Calu3 (cell line): ENCODE measurements around the gene GAK. TPM values are rescaled to one million over a fixed set of nuclear protein-coding genes. Genes with fewer than 3 reads are reported as not detected.

Experiments used
- BruUV-seq: library from RNA; stranded (reverse); fragments of 400-500 nt; replicated peaks from 2 replicates; lab custom pipeline; 2021; lab: Mats Ljungman, UMichigan
- CTCF ChIA-PET: fragments of 300-600 bp; sonication (Branson Sonifier 250); formaldehyde crosslinking; loops from one replicate; lab custom pipeline; 2022; ENCODE audit warnings: antibody characterized with exemption; lab: Charles Lee
- DNase-seq: peaks from one replicate; pipeline ENCODE4 v3.0.0; 2022
- H3K27ac Mint-ChIP-seq: one replicate; pipeline ENCODE4 v1.8.0; 2022; ENCODE audit warnings: mixed read lengths; ENCODE audit not compliant: unreplicated experiment
- H3K27me3 Mint-ChIP-seq: one replicate; pipeline ENCODE4 v1.8.0; 2022; ENCODE audit warnings: mixed read lengths; ENCODE audit not compliant: unreplicated experiment
- H3K36me3 Mint-ChIP-seq: one replicate; pipeline ENCODE4 v1.8.0; 2022; ENCODE audit warnings: mild to moderate bottlenecking, moderate library complexity, mixed read lengths; ENCODE audit not compliant: insufficient read depth, unreplicated experiment
- H3K4me1 Mint-ChIP-seq: one replicate; pipeline ENCODE4 v1.8.0; 2022; ENCODE audit warnings: mild to moderate bottlenecking, low read depth, mixed read lengths; ENCODE audit not compliant: unreplicated experiment
- H3K4me3 Mint-ChIP-seq: one replicate; pipeline ENCODE4 v1.8.0; 2022; ENCODE audit warnings: mild to moderate bottlenecking, low read depth, moderate library complexity, mixed read lengths; ENCODE audit not compliant: unreplicated experiment
- H3K9me3 Mint-ChIP-seq: one replicate; pipeline ENCODE4 v1.8.0; 2022; ENCODE audit warnings: low read depth, mixed read lengths; ENCODE audit not compliant: unreplicated experiment
- intact Hi-C: fragments of 100-400 bp; cut with micrococcal nuclease; formaldehyde crosslinking; loops from one replicate; pipeline ENCODE4 v1.10.0; 2022; ENCODE audit not compliant: unreplicated experiment
- total RNA-seq: library from RNA; stranded (reverse); gene quantifications from 2 replicates; pipeline ENCODE4 v1.2.3, GENCODE V29; 2022
- TF ChIP-seq, protein P1 (sequence below): fragments of 200-600 bp; IDR thresholded peaks from one replicate; pipeline ENCODE4 v1.8.0; 2022; ENCODE audit warnings: antibody characterized with exemption; ENCODE audit not compliant: unreplicated experiment

GAK gene
- total RNA-seq, 1 experiment from 2014 or later = 94.1 TPM

DNA sequence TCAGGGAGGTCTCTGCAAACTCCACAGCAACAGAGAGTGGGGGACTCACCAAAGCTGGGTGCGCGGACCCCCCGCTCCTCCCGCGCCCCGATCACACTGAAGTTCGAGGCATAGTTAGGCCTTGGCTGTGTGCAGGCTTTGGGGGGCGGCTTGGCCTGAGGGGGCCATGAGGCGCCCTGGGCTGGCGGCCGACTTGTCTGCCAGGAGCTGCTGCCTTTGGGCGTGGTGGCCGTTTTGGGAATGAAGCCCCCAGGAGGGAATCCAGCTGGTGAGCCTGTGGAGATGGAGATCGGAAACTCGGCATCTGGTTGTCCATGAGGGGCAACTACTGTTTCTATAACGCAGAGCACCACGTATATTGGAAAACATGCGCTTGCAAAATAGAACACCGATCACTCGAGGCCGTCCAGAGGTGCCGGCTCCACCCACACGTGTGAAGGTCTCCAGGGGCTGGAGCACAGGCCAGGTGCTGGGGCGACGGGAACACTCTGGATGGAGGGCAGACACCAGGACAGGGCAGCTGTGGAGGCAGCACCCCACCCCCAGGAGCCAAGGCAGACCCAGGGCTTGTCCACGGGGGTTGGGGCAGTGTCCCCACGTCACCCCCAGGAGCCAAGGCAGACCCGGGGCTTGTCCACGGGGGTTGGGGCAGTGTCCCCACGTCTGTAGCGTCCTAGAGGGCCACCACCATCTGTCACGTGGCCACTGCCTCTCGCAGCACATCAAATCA is 80.2 kb downstream of the GAK start:
- no peak overlapping the region for H3K4me3 Mint-ChIP-seq
- H3K27me3 Mint-ChIP-seq = no peaks in the 10 kb centered on the region
- TF ChIP-seq, protein P1, sequence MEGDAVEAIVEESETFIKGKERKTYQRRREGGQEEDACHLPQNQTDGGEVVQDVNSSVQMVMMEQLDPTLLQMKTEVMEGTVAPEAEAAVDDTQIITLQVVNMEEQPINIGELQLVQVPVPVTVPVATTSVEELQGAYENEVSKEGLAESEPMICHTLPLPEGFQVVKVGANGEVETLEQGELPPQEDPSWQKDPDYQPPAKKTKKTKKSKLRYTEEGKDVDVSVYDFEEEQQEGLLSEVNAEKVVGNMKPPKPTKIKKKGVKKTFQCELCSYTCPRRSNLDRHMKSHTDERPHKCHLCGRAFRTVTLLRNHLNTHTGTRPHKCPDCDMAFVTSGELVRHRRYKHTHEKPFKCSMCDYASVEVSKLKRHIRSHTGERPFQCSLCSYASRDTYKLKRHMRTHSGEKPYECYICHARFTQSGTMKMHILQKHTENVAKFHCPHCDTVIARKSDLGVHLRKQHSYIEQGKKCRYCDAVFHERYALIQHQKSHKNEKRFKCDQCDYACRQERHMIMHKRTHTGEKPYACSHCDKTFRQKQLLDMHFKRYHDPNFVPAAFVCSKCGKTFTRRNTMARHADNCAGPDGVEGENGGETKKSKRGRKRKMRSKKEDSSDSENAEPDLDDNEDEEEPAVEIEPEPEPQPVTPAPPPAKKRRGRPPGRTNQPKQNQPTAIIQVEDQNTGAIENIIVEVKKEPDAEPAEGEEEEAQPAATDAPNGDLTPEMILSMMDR = no peak
- CTCF ChIA-PET = no interaction called here
- no peaks in the 10 kb centered on the region for H3K4me1 Mint-ChIP-seq
- intact Hi-C loops = no loop called here
- no peaks in the 10 kb centered on the region for H3K9me3 Mint-ChIP-seq
- peaks cover 10% of the 10 kb centered on the region for H3K36me3 Mint-ChIP-seq
- no TSS peak for BruUV-seq
- H3K27ac Mint-ChIP-seq = no peak overlapping the region
- no peak for DNase-seq

DNA sequence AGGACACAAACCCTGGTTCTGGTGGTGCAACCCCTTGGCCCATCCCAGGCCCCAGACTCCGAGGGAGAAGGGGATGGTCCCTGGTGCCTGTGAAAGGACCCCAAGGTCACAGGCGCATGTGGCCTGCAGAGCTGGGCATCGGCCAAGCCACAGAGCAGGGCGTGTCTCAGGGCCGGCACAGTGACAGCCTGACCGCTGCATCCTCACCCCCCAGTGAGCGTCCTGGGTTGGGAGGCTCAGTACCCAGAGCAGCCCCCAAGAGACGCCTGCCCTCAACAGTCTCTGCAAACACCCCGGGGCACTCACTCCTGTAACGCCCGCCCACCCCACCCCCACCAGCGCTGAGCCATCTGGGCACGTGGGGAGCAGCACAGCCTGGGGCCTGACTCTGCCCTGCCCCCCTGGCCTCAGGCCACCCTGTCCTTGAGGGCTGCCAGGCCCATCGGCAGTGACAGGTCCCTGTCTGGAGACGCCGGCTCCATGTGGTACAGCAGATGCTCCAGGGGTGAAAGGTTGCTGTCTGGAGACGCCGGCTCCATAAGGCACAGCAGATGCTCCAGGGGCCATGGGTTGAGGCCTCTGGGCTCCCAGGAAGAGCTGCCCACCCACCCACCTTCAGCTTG is 81.7 kb downstream of the GAK start:
- TF ChIP-seq, protein P1 = no peak
- H3K36me3 Mint-ChIP-seq = peaks cover 16% of the 10 kb centered on the region
- DNase-seq = no peak
- no peak overlapping the region for H3K27ac Mint-ChIP-seq
- peaks cover 4% of the 10 kb centered on the region for H3K9me3 Mint-ChIP-seq
- intact Hi-C loops = no loop called here
- no peaks in the 10 kb centered on the region for H3K4me1 Mint-ChIP-seq
- CTCF ChIA-PET = no interaction called here
- H3K27me3 Mint-ChIP-seq = no peaks in the 10 kb centered on the region
- BruUV-seq = no TSS peak
- H3K4me3 Mint-ChIP-seq = no peak overlapping the region

DNA sequence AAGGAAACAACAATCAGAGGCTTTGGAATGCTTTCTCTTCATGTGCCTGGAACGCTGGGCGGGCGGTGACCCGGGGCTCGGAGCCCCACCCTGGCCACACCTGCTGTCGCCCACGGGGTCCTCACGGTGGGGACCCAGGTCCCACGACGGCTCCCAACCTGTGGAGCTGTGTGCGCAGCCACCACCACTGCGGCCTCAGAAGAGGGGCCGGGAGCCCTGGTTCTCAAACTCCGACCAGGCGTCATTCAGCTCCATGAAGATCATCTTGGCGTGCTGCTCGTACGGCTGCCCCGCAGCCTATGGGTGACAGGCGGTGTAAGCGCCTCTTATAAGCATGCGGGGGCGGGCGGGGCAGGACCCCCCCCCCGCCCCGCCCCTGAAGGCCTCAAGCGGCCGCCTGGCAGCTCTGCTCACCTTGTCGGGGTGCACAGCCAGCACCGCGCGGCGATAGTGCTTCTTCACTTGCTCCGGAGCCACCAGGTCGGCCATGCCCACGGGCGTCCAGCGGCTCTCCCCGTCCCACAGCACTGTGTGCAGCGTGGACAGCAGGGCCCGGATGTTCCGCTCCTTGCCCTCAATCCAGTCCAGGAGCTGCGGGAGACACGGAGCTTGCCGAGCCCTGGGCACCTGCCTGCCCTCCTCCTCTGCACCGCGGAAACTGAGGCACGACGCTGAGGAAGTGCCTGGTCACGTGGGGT is 82.5 kb downstream of the GAK start:
- Mint-ChIP-seq H3K27me3 (no peaks in the 10 kb centered on the region), H3K4me1 (no peaks in the 10 kb centered on the region), H3K27ac (no peak overlapping the region), H3K9me3 (peaks cover 4% of the 10 kb centered on the region), H3K36me3 (peaks cover 16% of the 10 kb centered on the region), H3K4me3 (no peak overlapping the region)
- intact Hi-C loops = no loop called here
- TF ChIP-seq, protein P1 = no peak
- BruUV-seq = no TSS peak
- CTCF ChIA-PET = no interaction called here
- DNase-seq = no peak

DNA sequence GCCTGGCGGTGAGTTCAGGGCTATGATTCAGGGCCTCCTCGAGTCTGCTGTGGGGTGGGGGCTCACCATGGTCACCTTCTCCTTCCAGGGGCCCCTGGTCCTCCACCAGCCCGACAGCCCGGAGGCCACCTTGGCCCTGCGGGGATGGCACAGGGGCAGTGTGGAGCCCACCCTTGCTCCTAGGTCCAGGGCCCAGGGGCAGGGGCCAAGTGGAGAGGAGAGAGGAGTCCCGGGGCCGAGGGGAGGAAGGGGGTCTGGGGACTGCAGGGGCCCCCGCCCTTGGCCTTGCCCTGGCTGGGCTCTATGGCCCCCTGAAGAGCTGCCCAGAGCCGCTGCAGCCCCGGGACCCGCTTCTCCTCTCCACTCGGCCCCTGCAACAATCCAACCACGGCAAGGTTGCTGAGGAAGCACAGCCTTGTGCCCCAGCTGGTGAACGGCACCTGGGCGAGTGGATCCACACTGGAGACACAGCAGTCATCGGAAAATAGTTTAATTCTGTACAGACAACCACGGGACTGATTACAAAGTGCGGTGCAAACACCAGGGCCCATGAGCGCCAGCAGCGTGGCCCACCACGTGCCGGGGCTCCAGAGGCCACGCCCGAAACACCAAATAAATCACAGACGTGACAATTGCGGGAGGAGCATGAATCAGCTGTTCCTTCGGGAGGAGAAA is 83.2 kb downstream of the GAK start:
- H3K4me3 Mint-ChIP-seq = no peak overlapping the region
- peaks cover 15% of the 10 kb centered on the region for H3K36me3 Mint-ChIP-seq
- intact Hi-C loops = no loop called here
- peaks cover 4% of the 10 kb centered on the region for H3K9me3 Mint-ChIP-seq
- no peaks in the 10 kb centered on the region for H3K4me1 Mint-ChIP-seq
- no peak overlapping the region for H3K27ac Mint-ChIP-seq
- no peaks in the 10 kb centered on the region for H3K27me3 Mint-ChIP-seq
- CTCF ChIA-PET = no interaction called here
- no TSS peak for BruUV-seq
- TF ChIP-seq, protein P1 = no peak
- no peak for DNase-seq
